Activated CD8-positive, alpha-beta memory T cell treated with anti-CD3 and anti-CD28 coated beads for 24 hours (primary cell): ENCODE measurements around the gene CNOT6.

Source experiments
- DNase-seq: peaks from one replicate; pipeline ENCODE4 v3.0.0-alpha.2; 2020

Gene CNOT6

GRCh38 chr5:180586870-180587269 is 92.7 kb downstream of the CNOT6 start:
- no peak for DNase-seq

DNA sequence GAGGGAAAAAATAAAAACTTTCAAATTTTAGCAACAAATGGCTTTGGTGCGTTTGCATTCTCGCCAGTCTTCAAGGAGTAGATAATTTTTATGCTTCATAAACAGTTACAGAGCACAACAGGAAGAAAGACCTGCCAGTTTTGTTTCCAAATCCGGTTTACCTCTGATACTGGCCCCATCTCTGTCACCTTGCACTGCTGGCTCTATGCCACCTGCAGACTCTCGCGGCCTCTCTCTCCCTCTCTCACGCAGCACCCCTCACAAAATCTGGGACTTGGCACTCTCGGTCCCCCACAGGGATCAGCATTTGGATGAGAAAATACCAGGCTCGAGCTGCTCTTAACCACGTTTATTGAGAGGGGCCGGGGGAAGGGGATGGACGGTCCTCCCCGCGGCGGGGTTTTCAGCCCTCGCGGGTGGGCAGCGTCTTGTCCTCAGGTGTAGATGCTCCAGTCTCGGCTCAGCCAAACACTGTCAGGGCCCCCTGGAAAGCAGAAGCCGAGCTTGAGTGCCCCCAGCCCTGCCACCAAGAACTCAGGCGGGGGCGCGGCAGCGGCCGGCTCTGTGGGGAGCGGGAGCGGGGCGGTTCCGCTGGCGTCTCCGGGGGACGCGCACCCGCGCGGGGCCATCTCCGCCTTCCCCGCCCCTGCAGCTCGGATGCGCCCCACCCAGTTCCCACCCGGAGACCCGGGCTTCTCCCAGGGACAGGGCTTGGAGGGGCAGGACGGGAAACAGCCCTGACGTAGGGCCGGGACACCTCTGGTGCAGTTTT is 95.8 kb downstream of the CNOT6 start:
- peak; percentile 55 for DNase-seq

GRCh38 chr5:180590543-180591310 is 96.5 kb downstream of the CNOT6 start:
- DNase-seq, result peak; percentile 58

GRCh38 chr5:180591311-180591887 is 97.2 kb downstream of the CNOT6 start, which contains the start of gene SCGB3A1:
TSS of gene SCGB3A1 (minus strand) at chr5:180591499. CDS start at chr5:180591462, 37 bp downstream.
- DNase-seq, result peak; percentile 53

GRCh38 chr5:180592176-180592575 is 98.0 kb downstream of the CNOT6 start:
- no peak for DNase-seq

- DNase-seq, result no peak
Observed at GRCh38 chr5:180593446-180594206, 99.4 kb downstream of the CNOT6 start.

- peak; percentile 53 for DNase-seq
Observed at GRCh38 chr5:180594311-180595045, 100.3 kb downstream of the CNOT6 start.

- no peak for DNase-seq
Observed at GRCh38 chr5:180595046-180595379, 100.8 kb downstream of the CNOT6 start.

GRCh38 chr5:180595381-180596114 is 101.4 kb downstream of the CNOT6 start:
- DNase-seq, result peak; percentile 51

- DNase-seq, result peak; percentile 41
Observed at GRCh38 chr5:180596115-180596667, 102.0 kb downstream of the CNOT6 start.

- no peak for DNase-seq
Observed at GRCh38 chr5:180596668-180597231, 102.6 kb downstream of the CNOT6 start.

- DNase-seq, result no peak
Observed at GRCh38 chr5:180598316-180598701, 104.1 kb downstream of the CNOT6 start.

GRCh38 chr5:180598797-180599589 is 104.8 kb downstream of the CNOT6 start:
- no peak for DNase-seq

- no peak for DNase-seq
Observed at GRCh38 chr5:180599590-180599914, 105.4 kb downstream of the CNOT6 start.

DNA sequence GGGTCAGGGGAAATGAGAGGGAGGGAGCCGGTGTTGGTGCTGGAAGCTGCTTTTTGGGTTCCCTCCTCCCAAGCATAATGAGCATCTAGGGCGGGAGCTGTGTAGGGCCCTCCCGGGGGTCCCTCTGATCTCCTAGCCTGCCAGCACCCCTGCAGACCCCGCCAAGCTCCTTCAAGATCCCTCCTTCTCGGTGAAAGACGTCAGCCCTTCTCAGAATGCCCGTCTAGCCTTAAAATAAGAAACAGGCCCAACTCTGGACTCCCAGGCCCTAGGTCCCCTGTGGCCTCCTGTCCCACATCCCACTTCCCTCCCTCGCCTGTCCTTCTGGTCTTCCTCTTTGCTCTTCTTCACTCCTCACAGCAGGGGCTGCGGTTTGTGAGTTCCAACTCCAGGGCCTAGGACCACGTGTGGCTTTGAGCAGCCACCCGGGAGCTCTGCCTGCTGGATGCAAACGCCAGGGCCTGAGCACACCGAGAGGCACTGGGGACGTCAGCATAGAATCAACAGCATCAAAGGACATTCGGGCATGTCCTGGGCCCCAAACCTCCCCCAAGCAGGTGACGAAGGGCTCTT is 105.9 kb downstream of the CNOT6 start:
- DNase-seq, result no peak

DNA sequence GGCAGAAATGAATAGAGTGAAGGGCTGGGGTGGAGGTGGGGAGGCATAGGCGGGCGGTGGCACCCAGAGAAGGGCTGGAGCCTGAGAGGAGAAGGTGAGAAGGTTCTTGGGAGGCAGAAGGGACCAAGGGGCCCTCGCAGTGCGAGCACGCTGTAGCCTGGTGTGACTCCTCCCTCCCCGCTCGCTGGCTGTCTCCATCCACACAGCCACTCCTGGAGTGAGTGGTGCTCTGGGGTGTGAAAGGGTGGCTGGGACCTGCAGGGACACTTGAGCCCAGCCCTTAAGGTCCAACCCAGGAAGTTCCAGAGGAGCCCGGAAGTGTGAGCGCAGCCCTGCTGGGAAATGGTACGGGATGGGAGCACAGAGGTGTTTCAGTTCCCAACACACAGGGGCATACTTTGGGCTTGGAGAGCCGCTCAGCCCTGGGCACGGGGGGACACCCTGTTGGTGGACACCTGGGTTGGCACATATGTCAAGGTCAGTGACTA is 106.4 kb downstream of the CNOT6 start:
- DNase-seq, result no peak

DNA sequence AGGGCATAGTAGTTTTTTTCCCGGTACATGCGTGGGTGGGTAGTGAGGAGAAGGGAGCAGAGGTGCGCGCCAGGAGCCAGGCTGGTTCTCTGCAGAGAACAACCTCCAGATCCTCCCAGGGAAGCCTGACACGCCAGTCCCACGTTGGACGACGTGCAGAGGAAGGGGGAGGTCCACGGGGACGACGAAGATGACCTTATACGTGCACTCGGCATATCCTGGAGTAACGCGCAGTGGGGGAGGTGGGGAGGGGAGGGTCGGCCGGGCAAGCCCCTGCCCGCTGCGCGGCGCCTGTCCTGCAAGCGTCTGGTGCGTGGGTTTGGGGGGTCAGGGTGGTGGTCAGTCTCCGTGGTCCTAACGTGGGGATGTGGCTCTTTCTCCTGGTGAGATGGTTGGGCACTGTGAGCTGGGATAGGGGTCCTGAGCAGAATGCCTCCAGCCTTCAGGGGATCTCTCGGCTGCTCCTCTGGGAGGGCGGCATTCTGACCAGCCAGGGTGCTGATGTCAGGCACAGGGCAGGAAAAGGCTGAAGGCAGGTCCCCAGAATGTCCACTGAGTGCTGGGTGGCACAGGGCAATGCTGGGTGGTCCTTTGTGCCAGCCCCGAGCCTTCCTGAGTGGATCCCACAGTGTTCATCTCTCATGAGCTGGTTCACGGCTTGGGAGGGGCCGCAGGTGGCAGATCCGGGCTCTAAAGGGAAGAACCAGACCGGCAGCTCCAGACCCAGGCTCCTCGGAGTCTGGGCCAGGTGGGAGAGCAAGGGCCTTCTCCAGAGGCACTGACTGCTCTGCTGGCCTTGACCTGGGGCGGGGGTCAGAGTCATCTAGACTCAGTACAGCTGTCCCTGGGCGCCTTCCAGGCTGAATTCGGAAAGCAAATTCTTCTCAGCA is 107.7 kb downstream of the CNOT6 start:
- DNase-seq, result no peak

DNA sequence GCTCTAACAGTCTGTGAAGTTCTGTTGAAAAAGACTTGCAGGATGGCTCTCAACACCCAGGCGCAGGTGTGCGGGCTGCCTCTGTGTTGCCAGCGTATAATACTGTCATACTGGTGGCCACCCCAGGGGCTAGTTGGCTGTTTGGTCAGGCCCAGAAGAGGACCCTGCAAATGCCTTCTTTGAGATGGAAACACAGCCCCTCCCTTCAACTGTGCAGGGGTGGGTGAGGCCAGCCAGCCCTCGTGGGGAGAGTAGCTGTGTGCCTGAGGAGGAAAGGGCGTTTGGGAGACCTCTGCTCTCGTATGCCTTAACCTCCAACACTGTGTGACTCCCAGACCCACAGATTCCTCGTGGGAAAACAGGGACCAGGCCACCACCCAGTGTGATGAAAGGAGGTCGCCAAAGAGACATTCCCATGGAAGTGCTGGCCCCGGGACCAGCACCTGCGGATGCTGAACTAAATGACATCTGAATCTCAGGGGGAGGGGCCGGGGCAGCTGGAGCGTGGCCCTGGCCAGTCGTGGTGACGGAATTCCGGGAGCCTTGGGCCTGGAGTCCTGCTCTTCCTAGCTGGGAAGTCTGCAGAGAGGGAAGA is 108.4 kb downstream of the CNOT6 start:
- no peak for DNase-seq
